IMR-90 (cell line): Measurements from ENCODE around the gene KCNV2.

Experiments
- CEBPB ChIP-seq: IDR thresholded peaks from 2 replicates; pipeline ENCODE4 v1.6.1; 2012; ENCODE audit warnings: low read depth, low read length, improper control_type of control experiment
- CHD1 ChIP-seq: IDR thresholded peaks from 2 replicates; pipeline ENCODE4 v1.6.1; 2012; ENCODE audit warnings: low read depth, low read length, improper control_type of control experiment
- CTCF ChIP-seq: conservative IDR thresholded peaks from 2 replicates; pipeline ENCODE4 v1.5.1; 2012; ENCODE audit warnings: mild to moderate bottlenecking, low read depth, low read length, improper control_type of control experiment
- MAFK ChIP-seq: IDR thresholded peaks from 2 replicates; pipeline ENCODE4 v1.6.1; 2012; ENCODE audit warnings: low read depth, low read length, improper control_type of control experiment
- POLR2A ChIP-seq: IDR thresholded peaks from 2 replicates; pipeline ENCODE4 v1.6.1; 2012; ENCODE audit warnings: mild to moderate bottlenecking, low read depth, low read length
- RAD21 ChIP-seq: IDR thresholded peaks from 2 replicates; pipeline ENCODE4 v1.6.1; 2012; ENCODE audit warnings: low read length, improper control_type of control experiment
- RCOR1 ChIP-seq: IDR thresholded peaks from 2 replicates; pipeline ENCODE4 v1.6.1; 2012; ENCODE audit warnings: mild to moderate bottlenecking, low read length, improper control_type of control experiment; ENCODE audit not compliant: insufficient replicate concordance
- RFX5 ChIP-seq: IDR thresholded peaks from 2 replicates; pipeline ENCODE4 v1.8.0; 2012; ENCODE audit warnings: low read depth, mild to moderate bottlenecking, low read length, moderate library complexity

- no peak for TF ChIP-seq POLR2A
- TF ChIP-seq CTCF: no peak
- no peak for TF ChIP-seq RFX5
- no peak for TF ChIP-seq RCOR1
- TF ChIP-seq CEBPB: no peak
- no peak for TF ChIP-seq MAFK
- no peak for TF ChIP-seq RAD21
- no peak for TF ChIP-seq CHD1
Measured at GRCh38 chr9:2743937-2744529, 26.7 kb downstream of the KCNV2 start.
